T-helper 1 cell treated with Interleukin-12 subunit alpha and Interleukin-12 subunit beta and Interleukin-4 antibody, amounts not matched to agents 30 ng/mL and 1 ng/mL, for 36 hours (primary cell): ENCODE measurements around the gene KCNG3. TPM values are rescaled to one million over a fixed set of nuclear protein-coding genes. Genes with fewer than 3 reads are reported as not detected.

Source experiments
- intact Hi-C: fragments of 100-400 bp; cut with micrococcal nuclease; formaldehyde crosslinking; loops from one replicate; pipeline ENCODE4 v1.15.1; 2024
- total RNA-seq: library from RNA; stranded (reverse); gene quantifications from 2 replicates; pipeline ENCODE4 v1.2.3, GENCODE V29; 2022

KCNG3 gene, protein sequence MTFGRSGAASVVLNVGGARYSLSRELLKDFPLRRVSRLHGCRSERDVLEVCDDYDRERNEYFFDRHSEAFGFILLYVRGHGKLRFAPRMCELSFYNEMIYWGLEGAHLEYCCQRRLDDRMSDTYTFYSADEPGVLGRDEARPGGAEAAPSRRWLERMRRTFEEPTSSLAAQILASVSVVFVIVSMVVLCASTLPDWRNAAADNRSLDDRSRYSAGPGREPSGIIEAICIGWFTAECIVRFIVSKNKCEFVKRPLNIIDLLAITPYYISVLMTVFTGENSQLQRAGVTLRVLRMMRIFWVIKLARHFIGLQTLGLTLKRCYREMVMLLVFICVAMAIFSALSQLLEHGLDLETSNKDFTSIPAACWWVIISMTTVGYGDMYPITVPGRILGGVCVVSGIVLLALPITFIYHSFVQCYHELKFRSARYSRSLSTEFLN
- not detected in 2 replicates for total RNA-seq

GRCh38 chr2:42493468-42494354 lies at the start of gene KCNG3:
TSS of gene KCNG3 (minus strand) at chr2:42493982. CDS start at chr2:42493501, 481 bp downstream.
- intact Hi-C loops, result loop anchor here (5.0 to 10.0 kb wide), 4 partner anchors 319 to 1871 kb away; partner anchors contain the start of genes CAMKMT and PREPL

DNA sequence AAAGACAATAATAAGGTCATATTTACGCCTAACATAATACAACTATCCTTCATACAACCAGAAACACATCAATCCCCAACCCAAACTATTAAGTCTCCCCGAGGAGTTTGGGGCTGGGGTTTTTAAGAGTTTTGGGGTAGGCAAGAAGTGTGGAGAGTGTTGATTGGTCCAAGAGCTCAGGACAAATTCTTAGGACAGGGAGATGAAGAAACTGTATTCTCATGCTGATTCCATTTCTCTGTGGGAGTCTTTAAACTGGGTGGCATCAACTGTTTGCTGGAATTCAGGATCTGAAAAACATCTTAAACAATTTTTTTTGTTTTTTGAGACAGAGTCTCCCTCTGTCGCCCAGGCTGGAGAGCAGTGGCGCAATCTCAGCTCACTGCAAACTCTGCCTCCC lies 49.1 kb upstream of the KCNG3 start:
- intact Hi-C loops, result no loop called here

DNA sequence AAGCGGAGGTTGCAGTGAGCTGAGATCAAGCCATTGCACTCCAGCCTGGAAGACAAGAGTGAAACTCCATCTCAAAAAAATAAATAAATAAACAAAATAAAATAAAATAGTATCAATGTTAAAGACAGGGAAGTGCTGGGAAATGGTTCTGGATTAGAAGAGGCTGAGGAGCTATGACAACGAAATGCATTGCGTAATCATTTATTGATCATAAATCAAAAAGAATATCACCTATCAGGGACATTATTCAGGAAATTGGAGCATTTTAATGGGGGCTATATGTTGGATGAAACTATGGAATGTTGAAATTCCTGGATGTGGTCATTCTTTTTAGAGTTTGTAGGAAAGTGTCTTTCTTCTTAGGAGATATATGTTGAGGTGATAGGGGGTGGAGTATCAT lies 43.7 kb upstream of the KCNG3 start:
- intact Hi-C loops, result no loop called here

GRCh38 chr2:42532397-42532796 lies 38.6 kb upstream of the KCNG3 start:
- intact Hi-C loops, result no loop called here

DNA sequence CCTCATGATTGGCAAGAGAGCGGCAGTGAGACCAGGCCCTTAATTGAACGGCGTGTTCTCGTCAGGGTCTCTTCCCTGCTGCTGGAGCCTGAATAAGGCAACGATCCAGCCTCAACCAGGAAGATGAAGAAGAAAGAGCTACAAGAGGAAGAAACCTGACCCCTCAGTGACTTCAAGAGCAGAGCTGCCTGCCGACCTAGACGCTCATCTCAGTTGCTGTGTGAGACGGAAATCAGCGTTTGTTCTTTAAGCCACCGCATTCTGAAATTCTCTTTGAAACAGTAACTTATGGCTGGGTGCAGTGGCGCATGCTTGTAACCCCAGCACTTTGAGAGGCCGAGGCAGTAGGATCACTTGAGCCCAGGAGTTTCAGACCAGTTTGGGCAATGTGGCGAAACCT lies 29.6 kb upstream of the KCNG3 start:
- intact Hi-C loops, result no loop called here

GRCh38 chr2:42522035-42522434 lies 28.3 kb upstream of the KCNG3 start:
- intact Hi-C loops, result no loop called here

DNA sequence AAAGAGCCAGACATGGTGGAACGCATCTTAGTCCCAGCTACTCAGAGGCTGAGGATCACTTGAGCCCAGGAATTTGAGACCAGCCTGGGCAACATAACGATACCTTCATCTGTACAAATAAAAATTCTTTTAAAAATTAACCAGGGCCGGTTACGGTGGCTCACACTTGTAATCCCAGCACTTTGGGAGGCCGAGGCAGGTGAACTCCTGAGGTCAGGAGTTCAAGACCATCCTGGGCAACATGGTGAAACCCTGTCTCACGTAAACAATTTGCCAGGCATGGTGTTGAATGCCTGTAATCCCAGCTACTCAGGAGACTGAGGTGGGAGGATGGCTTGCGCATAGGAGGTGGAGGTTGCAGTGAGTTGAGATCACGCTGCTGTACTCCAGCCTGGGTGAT lies 25.8 kb upstream of the KCNG3 start:
- intact Hi-C loops, result no loop called here

GRCh38 chr2:42516418-42516901 lies 22.7 kb upstream of the KCNG3 start:
- intact Hi-C loops, result no loop called here

DNA sequence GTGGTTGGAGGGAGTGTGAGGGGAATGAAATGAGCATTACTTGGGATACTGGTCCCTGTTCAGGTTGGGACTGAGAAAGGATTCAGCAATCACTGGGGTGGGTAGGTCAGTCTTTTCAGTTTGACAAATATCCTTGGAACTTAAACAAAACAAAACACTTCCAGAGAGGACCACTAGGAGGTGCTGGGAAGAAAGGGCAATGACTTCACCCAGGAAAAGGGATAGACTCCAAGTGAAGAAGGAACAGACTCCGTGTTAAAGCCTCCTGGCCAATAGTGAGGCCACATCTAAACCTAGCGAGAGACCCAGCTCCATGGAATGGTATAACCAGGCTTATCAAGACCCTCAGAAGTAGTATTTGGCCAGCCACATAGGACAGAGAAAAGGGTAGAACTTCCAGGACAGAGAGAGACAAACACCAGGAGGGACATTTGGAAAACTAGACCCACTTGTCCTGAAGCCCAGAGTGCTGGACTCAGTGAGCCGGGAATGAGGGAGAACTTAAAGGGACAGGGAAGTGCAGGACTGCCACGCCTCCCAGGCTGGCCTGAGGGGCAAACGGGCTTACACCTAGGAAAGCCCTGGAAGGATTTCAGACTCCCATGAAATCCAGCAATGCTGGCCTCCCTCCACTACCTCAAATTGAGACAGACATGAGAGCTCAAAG lies 19.6 kb upstream of the KCNG3 start:
- intact Hi-C loops, result loop anchor here (1.0 kb wide), 2 partner anchors 18 to 150 kb away; no protein-coding TSS in a partner anchor

DNA sequence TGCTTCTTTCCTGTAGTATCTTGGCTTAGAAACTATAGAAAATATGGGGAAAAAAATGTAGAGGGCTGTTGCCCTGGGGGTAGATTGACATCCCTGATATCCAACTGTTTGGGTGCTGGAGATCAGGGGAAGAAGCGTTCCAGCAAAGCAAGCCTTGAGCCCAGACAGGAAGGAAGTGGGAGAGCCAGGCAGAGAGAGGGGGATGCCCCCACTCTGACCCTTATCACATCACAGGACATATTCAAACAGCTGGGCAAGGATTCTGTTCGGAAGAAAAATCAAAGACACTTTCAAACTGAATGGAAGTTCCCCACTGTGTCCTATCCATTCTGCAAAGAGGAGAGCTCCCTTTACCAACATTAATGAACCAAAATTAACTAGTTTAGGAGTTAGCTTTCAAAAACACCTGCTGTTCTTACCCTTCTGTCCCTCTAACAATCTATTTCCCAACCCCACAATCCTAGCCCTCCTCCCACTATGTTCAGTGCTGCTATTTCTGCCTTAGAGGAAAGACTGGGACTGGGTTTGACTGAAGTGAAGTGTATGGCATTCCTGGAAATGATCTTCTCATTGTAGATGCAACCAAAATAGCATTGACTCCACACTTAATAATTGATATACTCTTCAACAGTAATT lies 16.9 kb upstream of the KCNG3 start:
- intact Hi-C loops, result no loop called here

DNA sequence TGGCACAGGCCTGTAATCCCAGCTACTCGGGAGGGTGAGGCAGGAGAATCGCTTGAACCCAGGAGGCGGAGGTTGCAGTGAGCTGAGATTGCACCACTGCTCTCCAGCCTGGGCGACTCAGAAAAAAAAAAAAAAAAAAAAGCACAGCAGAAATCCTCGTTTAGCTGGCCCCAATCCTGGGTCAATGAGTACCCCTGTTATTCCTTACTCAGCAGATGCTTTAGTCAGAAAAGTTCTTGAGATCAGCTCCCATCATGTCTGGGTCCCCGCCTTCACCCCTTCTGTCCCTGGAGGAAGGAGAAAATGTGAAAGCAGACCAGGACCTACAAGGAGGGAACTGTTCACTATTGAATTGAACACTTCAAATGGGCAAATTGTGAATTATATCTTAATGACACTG lies 16.4 kb upstream of the KCNG3 start:
- intact Hi-C loops, result no loop called here

- intact Hi-C loops, result no loop called here
These were observed 10.8 kb upstream of the KCNG3 start for GRCh38 chr2:42504364-42505230.

DNA sequence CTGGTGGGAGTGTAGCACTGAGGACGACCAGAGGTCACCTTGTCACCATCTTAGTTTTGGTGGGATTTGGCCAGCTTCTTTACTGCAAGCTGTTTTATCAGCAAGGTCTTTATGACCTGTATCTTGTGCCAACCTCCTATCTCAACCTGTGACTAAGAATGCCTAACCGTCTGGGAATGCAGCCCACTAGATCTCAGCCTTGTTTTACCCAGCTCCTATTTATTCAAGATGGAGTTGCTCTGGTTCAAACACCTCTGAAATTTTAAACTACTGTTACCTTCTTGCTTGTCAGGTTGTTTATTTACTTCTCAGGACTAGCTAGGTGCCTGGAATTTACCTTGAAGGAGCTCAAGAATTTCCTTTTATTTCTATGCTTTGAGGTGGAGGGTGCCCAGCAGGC lies 9.5 kb upstream of the KCNG3 start:
- intact Hi-C loops, result no loop called here

- intact Hi-C loops, result loop anchor here (10.0 kb wide), 3 partner anchors 324 to 1866 kb away; partner anchors contain the start of genes CAMKMT and PREPL
These were observed 4.7 kb upstream of the KCNG3 start for GRCh38 chr2:42498497-42498896.

DNA sequence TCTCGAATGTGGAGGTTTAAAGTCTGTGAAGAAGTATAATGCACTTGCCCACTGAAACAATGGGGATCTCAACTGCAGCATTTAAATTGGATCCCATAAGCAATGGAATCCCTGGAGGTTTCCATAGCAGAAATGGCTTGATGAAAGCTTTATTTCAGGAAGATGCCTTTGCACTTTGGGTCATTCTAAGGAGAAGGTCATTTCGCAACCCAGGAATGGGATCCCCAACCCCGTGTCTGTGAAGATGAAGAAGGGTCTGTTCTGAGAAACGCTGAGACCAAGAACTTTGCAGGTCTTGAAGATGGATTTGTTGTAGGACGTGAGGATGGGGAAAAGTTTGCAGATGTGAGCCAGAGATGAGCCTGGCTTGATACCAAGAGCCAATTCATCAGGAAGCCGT lies 1.8 kb upstream of the KCNG3 start:
- intact Hi-C loops, result loop anchor here (1.0 to 10.0 kb wide), 10 partner anchors 18 to 1869 kb away; partner anchors contain the start of genes CAMKMT, COX7A2L and PREPL

DNA sequence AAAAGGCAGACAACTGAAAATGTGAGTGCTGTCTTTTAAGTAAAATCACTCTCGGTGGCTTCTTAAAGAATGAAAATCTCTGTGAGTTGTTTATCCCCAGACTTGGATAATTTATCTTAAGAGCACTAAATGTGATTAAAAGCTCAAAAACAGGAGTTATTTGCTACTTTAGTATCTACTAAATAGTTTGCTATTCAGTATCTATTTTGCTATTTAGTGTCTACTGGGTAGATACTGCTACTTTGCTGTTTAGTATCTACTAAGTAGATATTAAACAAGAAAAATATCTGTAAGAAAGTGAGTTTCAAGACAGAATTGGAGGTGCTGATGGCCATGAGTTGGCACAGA lies 1.4 kb upstream of the KCNG3 start:
- intact Hi-C loops, result loop anchor here (1.0 to 10.0 kb wide), 10 partner anchors 18 to 1870 kb away; partner anchors contain the start of genes CAMKMT, COX7A2L and PREPL

DNA sequence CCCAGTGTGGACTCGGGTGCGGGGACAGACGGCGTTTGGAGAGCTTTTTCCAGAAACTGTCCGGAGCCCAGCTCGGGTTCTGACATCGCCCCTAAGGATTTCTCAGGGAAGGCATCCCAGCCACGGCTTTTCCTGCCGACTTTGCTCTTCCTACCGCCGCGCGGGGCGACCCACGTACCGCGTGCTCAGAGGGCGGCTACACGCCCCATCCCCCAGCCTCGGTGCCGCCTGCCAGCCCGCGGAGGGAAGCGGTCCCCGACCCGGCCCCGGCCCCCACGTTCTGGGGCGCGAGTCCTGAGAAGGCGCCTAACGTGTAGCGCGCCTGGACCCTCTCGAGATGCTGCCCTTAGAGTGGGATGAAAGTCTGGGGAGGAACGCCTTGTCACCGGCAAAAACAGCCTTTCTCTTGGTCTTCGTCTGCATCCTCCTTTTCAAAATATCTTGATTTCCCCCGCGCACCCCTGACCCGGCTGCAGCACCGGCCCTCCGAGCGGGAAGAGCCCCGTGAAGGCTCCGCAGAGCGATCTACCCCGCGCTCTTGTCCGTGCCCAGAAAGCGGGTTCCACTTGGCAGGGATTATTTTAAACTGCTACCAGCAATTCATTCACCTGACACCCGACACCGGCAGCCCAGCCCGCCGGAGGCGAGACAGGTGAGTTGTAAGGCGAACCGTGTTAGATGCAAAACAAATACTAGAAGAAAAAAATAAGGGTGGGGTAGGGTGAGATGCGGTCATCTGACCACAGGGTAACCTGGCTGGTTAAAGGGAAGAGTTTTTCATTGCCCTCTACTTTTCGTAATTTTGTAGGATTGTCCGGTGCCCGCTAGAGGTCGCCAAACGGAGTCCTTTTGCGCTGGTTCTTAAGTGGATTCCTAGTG lies 812 bp upstream of the KCNG3 start:
- intact Hi-C loops, result loop anchor here (1.0 to 10.0 kb wide), 11 partner anchors 19 to 1870 kb away; partner anchors contain the start of genes CAMKMT, COX7A2L and PREPL

GRCh38 chr2:42492691-42493467 lies 903 bp downstream of the KCNG3 start:
- intact Hi-C loops, result loop anchor here (5.0 to 10.0 kb wide), 4 partner anchors 318 to 1872 kb away; partner anchors contain the start of genes CAMKMT and PREPL
